Measurements from ENCODE around the gene EPS8L1. TPM values are rescaled to one million over a fixed set of nuclear protein-coding genes. Genes with fewer than 3 reads are reported as not detected.

The EPS8L1 gene
- total RNA-seq, 4 donors from 2014 or later = 28.7 to 115 (median 49.1) TPM

DNA sequence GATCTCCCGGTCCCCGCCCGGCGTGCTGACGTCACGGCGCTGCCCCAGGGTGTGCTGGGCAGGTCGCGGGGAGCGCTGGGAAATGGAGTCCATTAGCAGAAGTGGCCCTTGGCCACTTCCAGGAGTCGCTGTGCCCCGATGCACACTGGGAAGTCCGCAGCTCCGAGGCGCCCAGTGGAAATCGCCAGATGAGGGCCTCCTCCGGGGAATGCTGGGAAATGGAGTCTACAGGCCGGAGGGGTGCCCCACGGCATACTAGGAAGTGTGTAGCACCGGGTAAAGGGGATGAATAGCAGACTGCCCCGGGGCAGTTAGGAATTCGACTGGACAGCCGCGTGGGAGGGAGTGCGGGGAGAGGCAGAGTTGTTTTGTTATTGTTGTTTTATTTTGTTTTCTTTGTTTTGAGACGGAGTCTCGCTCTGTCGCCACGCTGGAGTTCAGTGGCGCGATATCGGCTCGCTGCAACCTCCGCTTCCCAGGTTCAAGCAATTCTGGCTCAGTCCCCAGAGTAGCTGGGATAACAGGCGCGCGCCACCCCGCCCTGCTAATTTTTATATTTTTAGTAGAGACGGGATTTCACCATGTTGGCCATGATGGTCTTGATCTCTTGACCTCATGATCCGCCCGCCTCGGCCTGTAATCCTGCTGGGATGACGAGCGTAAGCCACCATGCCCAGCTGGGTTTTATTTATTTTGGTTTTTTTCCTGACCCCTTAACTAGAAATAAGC, 42.2 kb downstream of the EPS8L1 start:
- intact Hi-C loops (cut with DNase I; ENCODE audit: low total_unique reads) (loop anchor here (10.0 kb wide), 1 partner anchor 487 kb away; the partner anchor contains the start of genes ZNF524 and ZNF865), in situ Hi-C loops (cut with MboI; ENCODE audit: low pct_ligation_motif_present in 1 of 4, low pct_unique_long_range_greater_than_20kb in 1 of 4, low sequenced_read_pairs in 3 of 4) (no loop called here)
- peak; percentile 99 for DNase-seq
- no peaks in the 10 kb centered on the region for H3K36me3 ChIP-seq
- no peaks in the 10 kb centered on the region for H3K9me3 ChIP-seq
- H3K4me3 ChIP-seq = peak overlapping the region; percentile 20 to 95 (median 80)
- TF ChIP-seq EP300 (IDR thresholded peaks at IDR 0.05; ENCODE audit: low read depth) (no peak), POLR2AphosphoS5 (IDR thresholded peaks at IDR 0.05) (peak; percentile 74 to 85 (median 83))
- TF ChIP-seq, protein P1, sequence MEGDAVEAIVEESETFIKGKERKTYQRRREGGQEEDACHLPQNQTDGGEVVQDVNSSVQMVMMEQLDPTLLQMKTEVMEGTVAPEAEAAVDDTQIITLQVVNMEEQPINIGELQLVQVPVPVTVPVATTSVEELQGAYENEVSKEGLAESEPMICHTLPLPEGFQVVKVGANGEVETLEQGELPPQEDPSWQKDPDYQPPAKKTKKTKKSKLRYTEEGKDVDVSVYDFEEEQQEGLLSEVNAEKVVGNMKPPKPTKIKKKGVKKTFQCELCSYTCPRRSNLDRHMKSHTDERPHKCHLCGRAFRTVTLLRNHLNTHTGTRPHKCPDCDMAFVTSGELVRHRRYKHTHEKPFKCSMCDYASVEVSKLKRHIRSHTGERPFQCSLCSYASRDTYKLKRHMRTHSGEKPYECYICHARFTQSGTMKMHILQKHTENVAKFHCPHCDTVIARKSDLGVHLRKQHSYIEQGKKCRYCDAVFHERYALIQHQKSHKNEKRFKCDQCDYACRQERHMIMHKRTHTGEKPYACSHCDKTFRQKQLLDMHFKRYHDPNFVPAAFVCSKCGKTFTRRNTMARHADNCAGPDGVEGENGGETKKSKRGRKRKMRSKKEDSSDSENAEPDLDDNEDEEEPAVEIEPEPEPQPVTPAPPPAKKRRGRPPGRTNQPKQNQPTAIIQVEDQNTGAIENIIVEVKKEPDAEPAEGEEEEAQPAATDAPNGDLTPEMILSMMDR (IDR thresholded peaks at IDR 0.05) = peak in 2 of 5 experiments; percentile 25 to 26
- WGBS, 2 donors (ENCODE audit: low coverage in 1 of 2) = 1 to 6% methylated on average over 6 to 35 of the region's 44 CpGs
- H3K4me1 ChIP-seq = peaks cover 24 to 44% (median 40%) of the 10 kb centered on the region in 4 donors
- H3K27me3 ChIP-seq = peaks cover 4% of the 10 kb centered on the region
- H3K27ac ChIP-seq = peak overlapping the region; percentile 92 to 96 (median 95)

GRCh38 chr19:55118401-55118991, 42.8 kb downstream of the EPS8L1 start:
- H3K36me3 ChIP-seq = no peaks in the 10 kb centered on the region
- in situ Hi-C loops (cut with MboI; ENCODE audit: low pct_ligation_motif_present in 1 of 4, low pct_unique_long_range_greater_than_20kb in 1 of 4, low sequenced_read_pairs in 3 of 4) (no loop called here), intact Hi-C loops (cut with DNase I; ENCODE audit: low total_unique reads) (loop anchor here (10.0 kb wide), 1 partner anchor 486 kb away; the partner anchor contains the start of genes ZNF524 and ZNF865)
- peak overlapping the region; percentile 92 to 96 (median 95) for H3K27ac ChIP-seq
- H3K9me3 ChIP-seq = no peaks in the 10 kb centered on the region
- peaks cover 18 to 38% (median 33%) of the 10 kb centered on the region in 4 donors for H3K4me1 ChIP-seq
- peak overlapping the region in 3 of 4 donors; percentile 69 to 95 (median 90) for H3K4me3 ChIP-seq
- DNase-seq = peak; percentile 35
- peaks cover 10% of the 10 kb centered on the region for H3K27me3 ChIP-seq
- TF ChIP-seq, protein P1 (IDR thresholded peaks at IDR 0.05) = no peak
- no peak for TF ChIP-seq POLR2AphosphoS5 (IDR thresholded peaks at IDR 0.05)
- TF ChIP-seq EP300 (IDR thresholded peaks at IDR 0.05; ENCODE audit: low read depth) = no peak
- TF ChIP-seq POLR2A (IDR thresholded peaks at IDR 0.05) = no peak
- 53% methylated on average over 22 of the region's 22 CpGs; no CpG with 5 or more reads in 1 of the 2 donors for WGBS, 2 donors (ENCODE audit: low coverage in 1 of 2)

GRCh38 chr19:55119053-55119452, 43.4 kb downstream of the EPS8L1 start:
- Histone ChIP-seq H3K36me3 (no peaks in the 10 kb centered on the region), H3K27me3 (peaks cover 15% of the 10 kb centered on the region), H3K9me3 (no peaks in the 10 kb centered on the region), H3K4me1 (peaks cover 17 to 33% (median 30%) of the 10 kb centered on the region in 4 donors), H3K4me3 (no peak overlapping the region), H3K27ac (no peak overlapping the region)
- intact Hi-C loops (cut with DNase I; ENCODE audit: low total_unique reads) = loop anchor here (10.0 kb wide), 1 partner anchor 486 kb away; the partner anchor contains the start of genes ZNF524 and ZNF865
- WGBS, 2 donors (ENCODE audit: low coverage in 1 of 2) = 87 to 89% methylated on average over 10 to 14 of the region's 14 CpGs
- DNase-seq = no peak
- TF ChIP-seq POLR2A (IDR thresholded peaks at IDR 0.05) = no peak
- no peak for TF ChIP-seq POLR2AphosphoS5 (IDR thresholded peaks at IDR 0.05)
- TF ChIP-seq, protein P1 (IDR thresholded peaks at IDR 0.05) = no peak
- no peak for TF ChIP-seq EP300 (IDR thresholded peaks at IDR 0.05; ENCODE audit: low read depth)
- in situ Hi-C loops (cut with MboI; ENCODE audit: low pct_ligation_motif_present in 1 of 4, low pct_unique_long_range_greater_than_20kb in 1 of 4, low sequenced_read_pairs in 3 of 4) = no loop called here

DNA sequence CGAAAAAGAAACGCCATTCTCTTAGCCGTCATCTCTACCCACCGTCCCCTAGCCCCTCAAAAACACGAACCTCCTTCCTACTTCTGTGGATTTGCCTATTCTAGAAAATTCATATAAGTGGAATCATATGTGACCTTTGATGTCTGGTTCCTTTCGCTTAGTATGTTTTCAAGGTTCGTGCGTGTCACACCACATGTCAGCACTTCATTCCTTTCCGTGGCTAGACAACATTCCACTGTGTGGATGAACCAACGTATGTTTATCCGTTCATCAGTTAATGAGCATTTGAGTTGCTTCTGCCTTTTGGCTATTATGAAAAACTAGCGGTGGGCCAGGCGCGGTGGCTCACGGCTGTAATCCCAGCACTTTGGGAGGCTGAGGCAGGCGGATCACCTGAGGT, 55.8 kb downstream of the EPS8L1 start:
- Histone ChIP-seq H3K4me1 (no peaks in the 10 kb centered on the region), H3K27ac (no peak overlapping the region), H3K9me3 (no peaks in the 10 kb centered on the region), H3K36me3 (no peaks in the 10 kb centered on the region), H3K4me3 (no peak overlapping the region), H3K27me3 (peaks cover 70% of the 10 kb centered on the region)
- intact Hi-C loops (cut with DNase I; ENCODE audit: low total_unique reads) = no loop called here
- in situ Hi-C loops (cut with MboI; ENCODE audit: low pct_ligation_motif_present in 1 of 4, low pct_unique_long_range_greater_than_20kb in 1 of 4, low sequenced_read_pairs in 3 of 4) = loop anchor here in 2 of 4 donors (10.0 kb wide), 2 partner anchors 283 to 363 kb away; no protein-coding TSS in a partner anchor
- DNase-seq = no peak
- TF ChIP-seq EP300 (IDR thresholded peaks at IDR 0.05; ENCODE audit: low read depth) (no peak), POLR2A (IDR thresholded peaks at IDR 0.05) (no peak), POLR2AphosphoS5 (IDR thresholded peaks at IDR 0.05) (no peak)
- TF ChIP-seq, protein P1 (IDR thresholded peaks at IDR 0.05) = no peak
- 83 to 88% methylated on average over 8 to 16 of the region's 16 CpGs for WGBS, 2 donors (ENCODE audit: low coverage in 1 of 2)
